ENCODE measurements around the gene TMC2.
A peak's percentile ranks its signal among the peaks of the same experiment; 100 is the strongest.

TMC2 gene

DNA sequence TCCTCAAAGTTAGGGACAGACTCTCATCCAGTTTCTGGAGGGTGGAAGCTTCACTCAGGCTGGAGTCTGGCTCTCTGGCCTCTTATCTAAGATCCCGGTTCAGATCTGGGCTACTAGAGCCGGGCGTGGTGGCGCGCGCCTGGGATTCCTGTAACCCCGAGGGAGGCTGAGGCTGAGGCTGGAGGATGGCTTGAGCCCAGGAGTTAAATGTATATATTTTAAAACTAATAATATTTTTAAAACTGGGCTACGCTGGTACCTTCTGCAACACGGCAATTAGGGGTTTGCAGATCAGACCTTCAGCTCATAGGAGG lies 26.9 kb upstream of the TMC2 start:
- no peak for DNase-seq (ENCODE audit: low read depth)
- peak overlapping the region; percentile 92 for H3K4me3 ChIP-seq (ENCODE audit: low read length)
- TF ChIP-seq, protein P1, sequence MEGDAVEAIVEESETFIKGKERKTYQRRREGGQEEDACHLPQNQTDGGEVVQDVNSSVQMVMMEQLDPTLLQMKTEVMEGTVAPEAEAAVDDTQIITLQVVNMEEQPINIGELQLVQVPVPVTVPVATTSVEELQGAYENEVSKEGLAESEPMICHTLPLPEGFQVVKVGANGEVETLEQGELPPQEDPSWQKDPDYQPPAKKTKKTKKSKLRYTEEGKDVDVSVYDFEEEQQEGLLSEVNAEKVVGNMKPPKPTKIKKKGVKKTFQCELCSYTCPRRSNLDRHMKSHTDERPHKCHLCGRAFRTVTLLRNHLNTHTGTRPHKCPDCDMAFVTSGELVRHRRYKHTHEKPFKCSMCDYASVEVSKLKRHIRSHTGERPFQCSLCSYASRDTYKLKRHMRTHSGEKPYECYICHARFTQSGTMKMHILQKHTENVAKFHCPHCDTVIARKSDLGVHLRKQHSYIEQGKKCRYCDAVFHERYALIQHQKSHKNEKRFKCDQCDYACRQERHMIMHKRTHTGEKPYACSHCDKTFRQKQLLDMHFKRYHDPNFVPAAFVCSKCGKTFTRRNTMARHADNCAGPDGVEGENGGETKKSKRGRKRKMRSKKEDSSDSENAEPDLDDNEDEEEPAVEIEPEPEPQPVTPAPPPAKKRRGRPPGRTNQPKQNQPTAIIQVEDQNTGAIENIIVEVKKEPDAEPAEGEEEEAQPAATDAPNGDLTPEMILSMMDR (conservative IDR thresholded peaks at IDR 0.05; ENCODE audit: low read depth, low read length), result no peak

DNA sequence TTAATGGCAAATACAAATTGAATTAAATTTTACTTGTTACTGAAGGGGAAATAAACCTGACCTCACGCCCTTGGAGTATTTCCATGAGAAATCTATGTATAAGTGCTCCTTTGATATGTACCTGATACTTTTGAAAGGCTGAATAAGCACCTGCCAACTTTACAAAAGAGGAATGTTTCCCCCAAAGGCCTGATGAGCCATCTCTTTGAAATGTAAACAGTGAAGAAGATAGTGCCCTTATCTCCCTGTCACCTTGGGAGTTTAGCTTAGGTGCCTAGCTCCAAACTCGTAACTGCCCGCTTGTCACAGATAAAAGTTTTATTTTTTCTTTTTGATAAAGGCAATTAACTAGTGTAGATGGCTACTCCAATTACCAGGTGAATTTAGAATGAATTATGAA lies 26.6 kb upstream of the TMC2 start:
- no peak for DNase-seq (ENCODE audit: low read depth)
- H3K4me3 ChIP-seq (ENCODE audit: low read length), result no peak overlapping the region
- TF ChIP-seq, protein P1 (conservative IDR thresholded peaks at IDR 0.05; ENCODE audit: low read depth, low read length), result no peak

GRCh38 chr20:2515203-2515602 lies 21.2 kb upstream of the TMC2 start:
- TF ChIP-seq, protein P1 (conservative IDR thresholded peaks at IDR 0.05; ENCODE audit: low read depth, low read length), result no peak
- no peak for DNase-seq (ENCODE audit: low read depth)
- H3K4me3 ChIP-seq (ENCODE audit: low read length), result no peak overlapping the region

- TF ChIP-seq, protein P1 (conservative IDR thresholded peaks at IDR 0.05; ENCODE audit: low read depth, low read length), result no peak
- no peak for DNase-seq (ENCODE audit: low read depth)
- H3K4me3 ChIP-seq (ENCODE audit: low read length), result no peak overlapping the region
Measured at GRCh38 chr20:2516399-2516798, 20.0 kb upstream of the TMC2 start.

GRCh38 chr20:2518096-2518495 lies 18.3 kb upstream of the TMC2 start:
- no peak for DNase-seq (ENCODE audit: low read depth)
- TF ChIP-seq, protein P1 (conservative IDR thresholded peaks at IDR 0.05; ENCODE audit: low read depth, low read length), result no peak
- no peak overlapping the region for H3K4me3 ChIP-seq (ENCODE audit: low read length)

- TF ChIP-seq, protein P1 (conservative IDR thresholded peaks at IDR 0.05; ENCODE audit: low read depth, low read length), result no peak
- DNase-seq (ENCODE audit: low read depth), result no peak
- no peak overlapping the region for H3K4me3 ChIP-seq (ENCODE audit: low read length)
Measured at GRCh38 chr20:2518558-2518957, 17.8 kb upstream of the TMC2 start.

- DNase-seq (ENCODE audit: low read depth), result no peak
- H3K4me3 ChIP-seq (ENCODE audit: low read length), result no peak overlapping the region
- TF ChIP-seq, protein P1 (conservative IDR thresholded peaks at IDR 0.05; ENCODE audit: low read depth, low read length), result no peak
Measured at GRCh38 chr20:2519115-2519809, 17.1 kb upstream of the TMC2 start.
